LNCaP clone FGC (cell line): Measurements from ENCODE around the gene ADAM11.
"Not testable (repeated sequence)": the region's sequence is repeated elsewhere in the genome, so short reads cannot be mapped to it uniquely, and the experiment has no call there.

ENCODE experiments used
- DNase-seq: peaks from one replicate; pipeline ENCODE4 v3.0.0-alpha.2; 2011; ENCODE audit warnings: low read depth
- H3K4me3 ChIP-seq: 2 replicates; pipeline ENCODE4 v1.5.1; 2011; ENCODE audit warnings: mild to moderate bottlenecking, low read depth, low read length, control low read depth
- CTCF ChIP-seq: IDR thresholded peaks from 2 replicates; pipeline ENCODE4 v1.5.1; 2012; ENCODE audit warnings: mild to moderate bottlenecking; ENCODE audit not compliant: control insufficient read depth, insufficient read depth; ENCODE audit errors: extremely low read depth

Gene ADAM11

GRCh38 chr17:44738214-44738906, 20.4 kb upstream of the ADAM11 start:
- no peak for TF ChIP-seq CTCF
- no peak overlapping the region for H3K4me3 ChIP-seq
- DNase-seq, result no peak

- no peak for DNase-seq
- H3K4me3 ChIP-seq, result no peak overlapping the region
- no peak for TF ChIP-seq CTCF
Measured at GRCh38 chr17:44741316-44741715, 17.5 kb upstream of the ADAM11 start.

GRCh38 chr17:44745301-44745700, 13.5 kb upstream of the ADAM11 start:
- no peak for DNase-seq
- TF ChIP-seq CTCF, result no peak
- no peak overlapping the region for H3K4me3 ChIP-seq

GRCh38 chr17:44745738-44746137, 13.1 kb upstream of the ADAM11 start:
- not testable (repeated sequence) for DNase-seq, H3K4me3 ChIP-seq

GRCh38 chr17:44747566-44747965, 11.2 kb upstream of the ADAM11 start:
- TF ChIP-seq CTCF, result no peak
- no peak overlapping the region for H3K4me3 ChIP-seq
- no peak for DNase-seq

- no peak for DNase-seq
- H3K4me3 ChIP-seq, result no peak overlapping the region
- TF ChIP-seq CTCF, result no peak
Measured at GRCh38 chr17:44749076-44749979, 9.5 kb upstream of the ADAM11 start.

GRCh38 chr17:44749980-44750318, 8.8 kb upstream of the ADAM11 start:
- no peak for DNase-seq
- H3K4me3 ChIP-seq, result no peak overlapping the region
- TF ChIP-seq CTCF, result no peak
